Epithelial cell of alveolus of lung (primary cell): ENCODE data around the gene LGI2. TPM values are rescaled to one million over a fixed set of nuclear protein-coding genes. Genes with fewer than 3 reads are reported as not detected.

Experiments
- total RNA-seq: library from RNA; depleted of rRNA; stranded (reverse); fragments of >200 nt; gene quantifications from 2 replicates; pipeline ENCODE4 v1.2.1, GENCODE V29; 2015

Gene LGI2, protein sequence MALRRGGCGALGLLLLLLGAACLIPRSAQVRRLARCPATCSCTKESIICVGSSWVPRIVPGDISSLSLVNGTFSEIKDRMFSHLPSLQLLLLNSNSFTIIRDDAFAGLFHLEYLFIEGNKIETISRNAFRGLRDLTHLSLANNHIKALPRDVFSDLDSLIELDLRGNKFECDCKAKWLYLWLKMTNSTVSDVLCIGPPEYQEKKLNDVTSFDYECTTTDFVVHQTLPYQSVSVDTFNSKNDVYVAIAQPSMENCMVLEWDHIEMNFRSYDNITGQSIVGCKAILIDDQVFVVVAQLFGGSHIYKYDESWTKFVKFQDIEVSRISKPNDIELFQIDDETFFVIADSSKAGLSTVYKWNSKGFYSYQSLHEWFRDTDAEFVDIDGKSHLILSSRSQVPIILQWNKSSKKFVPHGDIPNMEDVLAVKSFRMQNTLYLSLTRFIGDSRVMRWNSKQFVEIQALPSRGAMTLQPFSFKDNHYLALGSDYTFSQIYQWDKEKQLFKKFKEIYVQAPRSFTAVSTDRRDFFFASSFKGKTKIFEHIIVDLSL
- 0.16 TPM in 1 of 2 replicates, not detected in the other for total RNA-seq

GRCh38 chr4:25030277-25031076, at the start of gene LGI2:
Gene LGI2, minus strand, starts transcription at chr4:25030946. Its CDS starts 253 bp downstream, at chr4:25030693.

Other genes starting within 250 kb of the LGI2 start
- gene SOD3, start 235.4 kb downstream of the LGI2 start, total RNA-seq: 2.7 and 4.2 TPM in 2 replicates
- 2.8 and 22.2 TPM in 2 replicates for gene CCDC149, start 117.9 kb downstream of the LGI2 start, total RNA-seq
- gene SEPSECS, start 129.5 kb upstream of the LGI2 start, total RNA-seq: 4.5 and 8.8 TPM in 2 replicates
- gene PI4K2B, start 203.1 kb upstream of the LGI2 start, total RNA-seq: 14.3 and 17.5 TPM in 2 replicates